GM12873 (cell line): Measurements from ENCODE around the gene PDGFRB.

Source experiments
- TF ChIP-seq, protein P1 (sequence below): IDR thresholded peaks from 2 replicates; pipeline ENCODE4 v1.5.1; 2012; ENCODE audit warnings: low read depth, mild to moderate bottlenecking, moderate library complexity, low read length, control low read depth; ENCODE audit not compliant: insufficient read depth; ENCODE audit errors: missing control alignments

PDGFRB gene

DNA sequence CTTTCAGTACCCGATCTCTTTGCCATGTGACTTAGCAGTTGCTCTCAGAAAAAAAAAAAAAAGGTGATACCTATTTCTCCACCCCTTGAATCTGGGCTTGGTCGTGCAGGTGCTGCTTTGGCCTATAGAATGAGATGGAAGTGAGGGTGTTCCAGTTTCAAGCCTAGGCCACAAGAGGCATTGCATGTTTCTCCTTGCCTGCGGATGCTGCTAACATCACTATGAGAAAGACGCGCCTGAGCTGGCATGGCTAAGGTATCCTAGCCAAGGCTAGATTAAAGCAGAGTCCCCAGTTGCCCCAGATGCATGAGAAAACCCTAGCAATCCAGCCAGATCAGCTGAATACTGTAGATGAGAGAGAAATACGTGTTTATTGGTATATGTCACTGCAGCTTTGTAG lies 54.6 kb downstream of the PDGFRB start:
- TF ChIP-seq, protein P1, sequence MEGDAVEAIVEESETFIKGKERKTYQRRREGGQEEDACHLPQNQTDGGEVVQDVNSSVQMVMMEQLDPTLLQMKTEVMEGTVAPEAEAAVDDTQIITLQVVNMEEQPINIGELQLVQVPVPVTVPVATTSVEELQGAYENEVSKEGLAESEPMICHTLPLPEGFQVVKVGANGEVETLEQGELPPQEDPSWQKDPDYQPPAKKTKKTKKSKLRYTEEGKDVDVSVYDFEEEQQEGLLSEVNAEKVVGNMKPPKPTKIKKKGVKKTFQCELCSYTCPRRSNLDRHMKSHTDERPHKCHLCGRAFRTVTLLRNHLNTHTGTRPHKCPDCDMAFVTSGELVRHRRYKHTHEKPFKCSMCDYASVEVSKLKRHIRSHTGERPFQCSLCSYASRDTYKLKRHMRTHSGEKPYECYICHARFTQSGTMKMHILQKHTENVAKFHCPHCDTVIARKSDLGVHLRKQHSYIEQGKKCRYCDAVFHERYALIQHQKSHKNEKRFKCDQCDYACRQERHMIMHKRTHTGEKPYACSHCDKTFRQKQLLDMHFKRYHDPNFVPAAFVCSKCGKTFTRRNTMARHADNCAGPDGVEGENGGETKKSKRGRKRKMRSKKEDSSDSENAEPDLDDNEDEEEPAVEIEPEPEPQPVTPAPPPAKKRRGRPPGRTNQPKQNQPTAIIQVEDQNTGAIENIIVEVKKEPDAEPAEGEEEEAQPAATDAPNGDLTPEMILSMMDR = no peak

DNA sequence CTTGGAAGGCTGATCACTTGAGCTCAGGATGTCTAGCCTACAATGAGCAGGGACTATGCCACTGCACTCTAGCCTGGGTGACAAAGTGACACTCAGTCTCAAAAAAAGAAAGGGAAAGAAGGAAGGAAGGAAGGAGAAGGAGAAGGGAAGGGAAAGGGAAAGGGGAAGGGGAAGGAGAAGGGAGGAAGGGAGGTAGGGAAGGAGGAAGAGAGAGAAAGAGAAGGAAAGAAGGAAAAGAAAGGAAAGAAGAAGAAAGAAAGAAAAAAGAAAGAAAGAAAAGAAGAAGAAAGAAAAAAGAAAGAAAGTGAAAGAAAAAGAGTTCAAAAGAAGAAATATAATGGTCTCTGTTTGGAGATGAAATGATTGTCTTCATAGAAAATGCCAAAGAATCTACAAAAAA lies 58.5 kb downstream of the PDGFRB start:
- TF ChIP-seq, protein P1 = no peak

DNA sequence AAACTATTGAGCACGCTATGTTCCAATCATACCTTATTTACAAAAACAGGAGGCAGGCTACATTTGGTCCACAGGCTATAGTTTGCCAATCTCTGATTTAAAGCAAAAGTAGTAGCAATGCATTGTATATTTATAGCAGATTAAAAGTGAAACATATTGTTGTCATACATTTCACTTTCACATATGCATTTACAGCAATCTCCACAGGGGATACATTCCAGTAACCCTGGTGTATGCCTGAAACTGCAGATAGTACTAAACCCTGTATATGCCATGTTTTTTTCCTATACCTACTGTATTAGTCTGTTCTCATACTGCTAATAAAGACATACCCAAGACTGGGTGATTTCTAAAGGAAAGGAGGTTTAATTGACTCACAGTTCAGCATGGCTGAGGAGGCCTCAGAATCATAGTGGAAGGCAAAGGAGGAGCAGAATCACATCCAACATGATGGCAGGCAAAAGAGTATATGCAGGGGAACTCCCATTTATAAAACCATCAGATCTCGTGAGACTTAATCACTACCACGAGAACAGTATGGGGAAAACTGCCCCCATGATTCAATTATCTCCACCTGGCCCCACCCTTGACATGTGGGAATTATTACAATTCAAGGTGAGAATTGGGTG lies 63.4 kb downstream of the PDGFRB start:
- TF ChIP-seq, protein P1 = no peak

DNA sequence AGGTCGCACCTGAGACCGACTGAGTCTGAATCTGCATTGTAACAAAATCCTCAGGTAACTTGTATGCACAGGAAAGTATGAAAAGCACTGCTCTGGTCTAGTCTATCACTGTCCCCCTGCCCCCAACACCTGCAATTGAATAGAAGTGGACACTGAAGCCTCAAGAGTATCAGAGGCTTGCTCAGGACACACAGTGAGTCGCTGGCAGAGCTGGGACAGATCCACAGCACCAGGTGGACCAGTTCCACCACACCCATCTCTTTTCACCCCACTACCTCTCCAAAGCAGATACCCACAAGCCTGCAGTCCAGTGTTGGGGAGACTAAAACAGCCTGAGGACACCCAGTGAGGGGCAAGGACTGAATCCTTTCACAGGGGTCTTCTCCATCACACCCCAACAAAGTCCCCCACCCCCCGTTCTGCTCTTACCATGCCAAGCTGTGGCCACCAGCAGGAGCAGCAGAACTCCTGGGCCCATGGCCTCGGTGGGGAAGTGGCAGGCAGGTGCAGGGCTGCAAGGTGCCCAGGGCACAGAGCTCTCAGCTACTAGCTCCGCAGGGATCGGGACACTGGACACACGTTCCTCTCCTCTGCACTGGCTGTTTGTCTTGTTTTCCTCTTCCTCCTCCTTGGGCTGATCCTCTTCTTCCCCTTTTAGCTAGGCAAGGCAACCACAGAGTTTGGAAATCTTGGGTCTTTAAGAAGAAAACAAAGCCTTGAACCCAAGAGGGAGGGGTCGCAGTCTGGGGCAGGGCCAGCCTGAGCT lies 69.5 kb downstream of the PDGFRB start, which contains the start of gene CSF1R:
CSF1R (minus strand) TSS at position 605 of the 766 bp plus-strand sequence; CDS start at position 478, 127 bp downstream.
- TF ChIP-seq, protein P1 = no peak

DNA sequence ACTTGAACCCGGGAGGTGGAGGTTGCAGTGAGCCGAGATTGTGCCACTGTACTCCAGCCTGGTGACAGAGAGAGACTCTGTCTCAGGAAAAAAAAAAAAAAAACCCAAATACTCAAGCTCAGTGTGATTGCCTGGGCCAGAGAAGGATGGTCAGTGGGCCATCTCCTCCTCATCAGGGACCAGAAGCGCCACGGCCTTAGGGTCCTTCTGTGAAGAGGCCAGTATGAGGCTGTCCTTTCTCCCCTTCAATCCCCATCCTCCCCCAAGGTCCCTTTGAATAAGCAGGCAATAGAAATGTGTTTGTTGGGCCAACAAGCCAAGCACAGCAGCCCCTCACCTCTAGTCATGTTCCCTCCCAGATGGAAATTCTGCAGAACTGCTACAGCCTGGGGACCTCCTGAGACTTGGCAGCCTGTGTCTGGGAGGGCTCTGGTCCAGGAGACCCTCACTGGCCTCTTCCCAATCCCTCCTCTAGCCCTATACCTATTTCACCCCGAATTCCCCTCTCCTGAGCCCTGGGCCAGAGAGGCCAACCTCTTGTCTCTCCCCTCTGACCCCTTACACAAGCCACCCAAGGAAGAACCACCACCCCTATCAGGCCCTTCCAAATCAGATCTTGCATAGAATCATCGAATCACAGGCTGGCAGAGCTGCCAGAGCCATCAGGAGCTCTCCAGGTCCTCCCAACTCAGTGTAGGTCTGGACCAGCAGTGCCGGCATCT lies 70.3 kb downstream of the PDGFRB start:
- TF ChIP-seq, protein P1 = no peak

DNA sequence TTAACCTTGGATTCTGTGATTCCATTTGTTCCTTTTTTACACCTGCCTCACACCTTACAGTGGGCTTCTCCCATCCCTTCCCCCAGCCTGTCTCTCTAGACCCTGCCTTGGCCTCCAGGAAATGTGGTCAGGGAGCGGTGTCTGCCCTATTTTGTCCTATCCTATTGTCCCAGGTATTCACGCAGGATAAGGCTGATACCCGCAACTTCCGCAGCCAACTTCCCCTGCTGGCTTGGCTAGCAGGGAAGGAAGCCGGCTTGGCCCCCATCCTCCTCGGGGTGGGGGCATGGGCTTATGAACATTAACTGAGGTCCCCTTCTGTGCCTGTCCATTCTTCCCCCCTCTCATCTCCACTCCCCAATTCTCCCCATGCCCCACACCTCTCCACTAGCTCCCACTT lies 72.8 kb downstream of the PDGFRB start:
- TF ChIP-seq, protein P1 = no peak

DNA sequence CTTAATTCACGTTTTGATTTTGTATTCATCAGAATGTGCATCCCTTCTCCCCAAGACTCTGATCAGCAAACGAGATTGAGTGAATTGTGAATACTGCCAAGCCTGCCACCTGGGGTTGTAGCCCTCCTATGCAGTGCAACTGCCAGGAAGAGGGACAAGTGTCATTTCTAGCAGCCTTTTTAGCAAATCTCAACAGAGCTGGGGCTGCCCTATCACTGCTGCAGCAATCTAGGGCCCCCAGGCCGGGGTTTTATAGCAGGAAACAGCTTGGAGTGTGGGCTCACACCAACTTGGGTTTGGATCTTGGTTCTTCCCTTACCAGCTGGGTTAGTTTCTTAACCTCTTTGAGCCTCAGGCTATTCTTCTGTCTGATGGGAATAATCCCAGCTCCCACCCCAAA lies 73.3 kb downstream of the PDGFRB start:
- TF ChIP-seq, protein P1 = no peak
